HL-60/S4 treated with retinoic acid at 250 ng/mL for 4 days and 3 days (cell line): ENCODE data around the gene NLRP3.
"Not testable (repeated sequence)": the region's sequence is repeated elsewhere in the genome, so short reads cannot be mapped to it uniquely, and the experiment has no call there.

Experiments
- in situ Hi-C: fragments of 300-500 bp; cut with MboI; formaldehyde crosslinking; loops from 2 replicates; pipeline ENCODE4 v1.7.0; 2022; ENCODE audit warnings: low sequenced_read_pairs

The NLRP3 gene

GRCh38 chr1:247468481-247469140 is 52.6 kb downstream of the NLRP3 start:
- in situ Hi-C loops, result no loop called here

GRCh38 chr1:247469141-247469535 is 53.2 kb downstream of the NLRP3 start:
- in situ Hi-C loops, result no loop called here

GRCh38 chr1:247470942-247471429 is 55.0 kb downstream of the NLRP3 start:
- in situ Hi-C loops, result not testable (repeated sequence)

- in situ Hi-C loops, result no loop called here
Measured at GRCh38 chr1:247471445-247472016, 55.6 kb downstream of the NLRP3 start.

GRCh38 chr1:247472035-247472434 is 56.1 kb downstream of the NLRP3 start:
- in situ Hi-C loops, result no loop called here

- in situ Hi-C loops, result no loop called here
Measured at GRCh38 chr1:247474367-247474766, 58.4 kb downstream of the NLRP3 start.

- in situ Hi-C loops, result no loop called here
Measured at GRCh38 chr1:247475793-247476192, 59.8 kb downstream of the NLRP3 start.

- in situ Hi-C loops, result not testable (repeated sequence)
Measured at GRCh38 chr1:247476328-247477058, 60.5 kb downstream of the NLRP3 start.

GRCh38 chr1:247482747-247483146 is 66.8 kb downstream of the NLRP3 start:
- in situ Hi-C loops, result no loop called here

- in situ Hi-C loops, result no loop called here
Measured at GRCh38 chr1:247487057-247487456, 71.1 kb downstream of the NLRP3 start.

GRCh38 chr1:247491328-247491727 is 75.4 kb downstream of the NLRP3 start:
- in situ Hi-C loops, result no loop called here

GRCh38 chr1:247493106-247493505 is 77.1 kb downstream of the NLRP3 start:
- in situ Hi-C loops, result no loop called here

- in situ Hi-C loops, result no loop called here
Measured at GRCh38 chr1:247494767-247495166, 78.8 kb downstream of the NLRP3 start.

GRCh38 chr1:247496581-247497285 is 80.8 kb downstream of the NLRP3 start:
- in situ Hi-C loops, result no loop called here
